A673 (cell line): ENCODE measurements around the gene PLXDC2. TPM values are rescaled to one million over a fixed set of nuclear protein-coding genes. Genes with fewer than 3 reads are reported as not detected.

Source experiments
- BruUV-seq: library from RNA; stranded (reverse); fragments of 400-500 nt; replicated peaks from 2 replicates; lab custom pipeline; 2021; lab: Mats Ljungman, UMichigan
- CTCF ChIA-PET: fragments of 300-600 bp; sonication (Branson Sonifier 250); formaldehyde crosslinking; loops from one replicate; lab custom pipeline; 2022; ENCODE audit warnings: antibody characterized with exemption; lab: Charles Lee
- POLR2A ChIA-PET: fragments of 300-600 bp; sonication (Branson Sonifier 250); formaldehyde crosslinking; loops from one replicate; lab custom pipeline; 2022; ENCODE audit warnings: antibody characterized with exemption; ENCODE audit not compliant: low non-redundant PET; lab: Charles Lee
- DNase-seq: peaks from one replicate; pipeline ENCODE4 v3.0.0-alpha.2; 2015; ENCODE audit warnings: low spot score
- H3K27ac ChIP-seq: fragments of 200-600 bp; sonication (generic); 2 replicates; pipeline ENCODE4 v1.5.1; 2016; ENCODE audit warnings: mixed run types, low read depth, mild to moderate bottlenecking, mixed read lengths, antibody characterized with exemption, low read length; ENCODE audit not compliant: poor library complexity, severe bottlenecking
- H3K27me3 ChIP-seq: fragments of 200-600 bp; sonication (generic); replicated peaks from 2 replicates; pipeline ENCODE4 v1.6.1; 2017; ENCODE audit warnings: mixed run types, low read depth, mild to moderate bottlenecking, mixed read lengths, antibody characterized with exemption, low read length; ENCODE audit not compliant: insufficient read depth, poor library complexity
- H3K36me3 ChIP-seq: fragments of 200-600 bp; sonication (generic); 2 replicates; pipeline ENCODE4 v1.6.1; 2016; ENCODE audit warnings: mixed run types, mild to moderate bottlenecking, mixed read lengths, antibody characterized with exemption, low read length; ENCODE audit not compliant: insufficient read depth, poor library complexity, severe bottlenecking
- H3K4me1 ChIP-seq: fragments of 200-600 bp; sonication (generic); 2 replicates; pipeline ENCODE4 v1.6.1; 2017; ENCODE audit warnings: mixed run types, mild to moderate bottlenecking, mixed read lengths, antibody characterized with exemption, low read length; ENCODE audit not compliant: insufficient read depth, poor library complexity, severe bottlenecking
- H3K4me3 ChIP-seq: fragments of 200-600 bp; sonication (generic); 2 replicates; pipeline ENCODE4 v1.5.1; 2016; ENCODE audit warnings: low read depth, mixed run types, mild to moderate bottlenecking, mixed read lengths, low read length; ENCODE audit not compliant: poor library complexity, severe bottlenecking
- H3K9me3 ChIP-seq: fragments of 200-600 bp; sonication (generic); 2 replicates; pipeline ENCODE4 v1.6.1; 2016; ENCODE audit warnings: mixed run types, low read depth, mild to moderate bottlenecking, mixed read lengths, antibody characterized with exemption, low read length; ENCODE audit not compliant: poor library complexity, severe bottlenecking
- CTCF ChIP-seq: fragments of 300-800, 200-600 bp; sonication (generic); conservative IDR thresholded peaks from 2 replicates; pipeline ENCODE4 v1.5.1; 2017; ENCODE audit warnings: low read depth, mild to moderate bottlenecking, antibody characterized with exemption, low read length, moderate library complexity, mixed read lengths
- EZH2 ChIP-seq: fragments of 200-600 bp; sonication (generic); IDR thresholded peaks from 2 replicates; pipeline ENCODE4 v1.6.1; 2017; ENCODE audit warnings: borderline replicate concordance, low read depth, mild to moderate bottlenecking, mixed read lengths, antibody characterized with exemption, low read length; ENCODE audit not compliant: poor library complexity, severe bottlenecking
- intact Hi-C: fragments of 100-400 bp; cut with micrococcal nuclease; formaldehyde crosslinking; loops from one replicate; pipeline ENCODE4 v1.10.0; 2022; ENCODE audit not compliant: unreplicated experiment
- total RNA-seq: library from RNA; stranded (reverse); gene quantifications from 2 replicates; pipeline ENCODE4 v1.2.3, GENCODE V29; 2021

Gene PLXDC2
- total RNA-seq, 1 experiment from 2014 or later = 74.8 TPM

DNA sequence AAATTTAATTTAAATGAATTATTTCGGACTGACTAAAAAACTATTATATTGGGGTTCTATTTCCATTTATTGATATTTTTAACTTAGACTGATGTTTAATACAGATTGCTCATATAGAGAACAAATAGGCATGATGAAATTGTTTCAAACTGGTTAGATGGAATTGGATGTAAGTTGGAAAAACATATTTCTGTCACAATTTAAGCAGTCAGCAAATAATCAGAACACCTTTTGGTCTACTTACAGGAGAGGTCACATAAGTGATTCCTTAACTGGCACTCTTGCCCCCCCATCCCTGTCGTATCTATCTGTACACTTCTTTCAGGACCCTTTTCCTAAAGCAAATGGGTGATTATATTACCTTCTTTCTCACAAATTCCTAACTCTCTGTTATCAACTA, 138.4 kb downstream of the PLXDC2 start:
- H3K27me3 ChIP-seq = no peaks in the 10 kb centered on the region
- POLR2A ChIA-PET = no interaction called here
- no peak for DNase-seq
- no peaks in the 10 kb centered on the region for H3K36me3 ChIP-seq
- CTCF ChIA-PET = no interaction called here
- H3K27ac ChIP-seq = no peak overlapping the region
- no peaks in the 10 kb centered on the region for H3K9me3 ChIP-seq
- intact Hi-C loops = loop anchor here (5.0 kb wide), 1 partner anchor 137 kb away; the partner anchor contains the start of gene PLXDC2
- no TSS peak for BruUV-seq
- H3K4me1 ChIP-seq = peaks cover 58% of the 10 kb centered on the region
- TF ChIP-seq CTCF (no peak), EZH2 (no peak)
- H3K4me3 ChIP-seq = no peak overlapping the region

DNA sequence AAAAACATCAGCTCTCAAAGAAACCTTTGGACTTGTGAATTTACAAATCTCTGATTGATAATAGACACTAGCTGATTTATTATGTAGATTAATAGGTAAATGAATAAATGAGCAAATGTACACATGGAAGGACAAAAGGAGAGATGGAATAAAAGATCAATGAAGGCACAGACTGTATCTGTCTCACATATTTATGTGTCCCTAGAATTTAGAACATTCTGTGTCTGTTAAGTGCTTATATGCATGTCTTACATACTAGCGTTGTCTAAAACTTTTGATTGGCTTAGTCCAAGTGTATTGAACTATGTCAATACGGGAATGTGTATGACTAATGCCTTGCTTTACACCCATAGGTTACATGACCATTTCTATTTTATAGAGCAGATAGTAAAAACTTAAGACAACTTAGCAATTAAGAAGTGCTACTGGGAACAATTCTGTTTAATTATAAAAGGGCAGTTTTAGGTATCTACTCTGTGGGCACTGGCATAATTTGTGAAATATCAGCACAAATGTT, 140.3 kb downstream of the PLXDC2 start:
- Histone ChIP-seq H3K9me3 (no peaks in the 10 kb centered on the region), H3K36me3 (no peaks in the 10 kb centered on the region), H3K4me3 (no peak overlapping the region), H3K27ac (no peak overlapping the region), H3K27me3 (no peaks in the 10 kb centered on the region), H3K4me1 (peaks cover 72% of the 10 kb centered on the region)
- ChIA-PET CTCF (no interaction called here), POLR2A (no interaction called here)
- DNase-seq = no peak
- no TSS peak for BruUV-seq
- TF ChIP-seq CTCF = no peak
- no peak for TF ChIP-seq EZH2
- intact Hi-C loops = no loop called here

DNA sequence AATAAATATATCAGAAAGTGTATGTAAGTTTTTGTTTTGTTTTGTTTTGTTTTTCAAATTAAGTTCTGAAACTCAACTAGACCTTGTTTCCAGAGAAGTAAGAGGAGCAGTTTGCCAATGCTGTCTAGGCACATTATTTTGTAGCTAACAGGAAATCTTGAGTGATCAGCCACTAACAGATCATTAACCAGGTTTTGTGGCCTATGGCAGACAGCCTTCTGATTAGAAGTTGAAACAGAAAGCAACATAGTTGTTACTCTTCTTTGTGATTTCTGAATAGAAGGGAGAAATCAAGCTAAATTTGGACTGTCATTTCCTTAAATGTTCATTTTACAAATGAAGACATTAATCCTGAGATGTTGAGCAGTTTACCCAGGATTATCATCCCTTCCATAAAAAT, 142.6 kb downstream of the PLXDC2 start:
- intact Hi-C loops = no loop called here
- H3K9me3 ChIP-seq = no peaks in the 10 kb centered on the region
- CTCF ChIA-PET = no interaction called here
- H3K4me3 ChIP-seq = no peak overlapping the region
- no peaks in the 10 kb centered on the region for H3K36me3 ChIP-seq
- POLR2A ChIA-PET = interaction anchor here (0.8 kb wide), 1 partner anchor 63 kb away, joined by 3 read pairs; no protein-coding TSS in a partner anchor
- H3K27ac ChIP-seq = no peak overlapping the region
- no peak for DNase-seq
- no peaks in the 10 kb centered on the region for H3K27me3 ChIP-seq
- no TSS peak for BruUV-seq
- H3K4me1 ChIP-seq = peaks cover 55% of the 10 kb centered on the region
- no peak for TF ChIP-seq EZH2
- no peak for TF ChIP-seq CTCF
